SU-DHL-6 (cell line): Measurements from ENCODE around the gene CXCL8.

ENCODE experiments used
- CTCF ChIP-seq: fragments of 200-600 bp; sonication (generic); IDR thresholded peaks from one replicate; pipeline ENCODE4 v1.5.1; 2017; ENCODE audit warnings: antibody characterized with exemption, mild to moderate bottlenecking, low read length, moderate library complexity; ENCODE audit not compliant: insufficient read depth, poor library complexity, severe bottlenecking
- EZH2phosphoT487 ChIP-seq: fragments of 200-600 bp; sonication (generic), shearing (Covaris generic); conservative IDR thresholded peaks from 2 replicates; pipeline ENCODE4 v1.6.1; 2018; ENCODE audit warnings: mild to moderate bottlenecking, antibody characterized with exemption, low read length, moderate library complexity, mixed read lengths

GRCh38 chr4:73764513-73764912 lies 24.1 kb downstream of the CXCL8 start:
- no peak for TF ChIP-seq CTCF
- TF ChIP-seq EZH2phosphoT487 = no peak
